ENCODE data around the gene KDM5A. TPM values are rescaled to one million over a fixed set of nuclear protein-coding genes. Genes with fewer than 3 reads are reported as not detected.

The KDM5A gene
- total and polyA plus RNA-seq, 2 experiments from 2014 or later, result 47.1 to 48.3 TPM

GRCh38 chr12:307406-307805, 81.7 kb downstream of the KDM5A start:
- ATAC-seq, result no peak
- peaks cover 86% of the 10 kb centered on the region for H3K36me3 Mint-ChIP-seq (ENCODE audit: low read depth)
- no peak overlapping the region for H3K4me3 ChIP-seq
- H3K36me3 ChIP-seq (ENCODE audit: insufficient read depth), result peaks cover 24% of the 10 kb centered on the region
- no peak overlapping the region for H3K4me3 Mint-ChIP-seq
- no peaks in the 10 kb centered on the region for H3K27me3 Mint-ChIP-seq (ENCODE audit: insufficient read depth, low read depth, poor library complexity)
- no peaks in the 10 kb centered on the region for H3K9me2 ChIP-seq (ENCODE audit: insufficient read depth)
- H4K20me1 ChIP-seq (replicated peaks; ENCODE audit: insufficient read depth), result no peaks in the 10 kb centered on the region; the same call in 1 of the 2 replicates
- DNase-seq (ENCODE audit: low spot score), result no peak
- H3F3A ChIP-seq (replicated peaks; ENCODE audit: low read depth), result no peaks in the 10 kb centered on the region
- no peak overlapping the region for H2AFZ ChIP-seq
- no peak overlapping the region for H3K27ac Mint-ChIP-seq
- no peaks in the 10 kb centered on the region for H3K4me1 ChIP-seq (ENCODE audit: insufficient read depth)
- no peak for TF ChIP-seq CTCF (conservative IDR thresholded peaks at IDR 0.05; ENCODE audit: low read depth in 2 of 2)
- TF ChIP-seq POLR2AphosphoS5 (IDR thresholded peaks at IDR 0.05; ENCODE audit: low read depth), result no peak
- TF ChIP-seq STAT1 (IDR thresholded peaks at IDR 0.05; ENCODE audit: unreplicated experiment), result no peak
- no peak for TF ChIP-seq NANOG (IDR thresholded peaks at IDR 0.05; ENCODE audit: borderline replicate concordance)
- TF ChIP-seq CREB1 (CRISPR knock-in tag; IDR thresholded peaks at IDR 0.05; ENCODE audit: low read depth), result no peak
- no peaks in the 10 kb centered on the region for H3K4me1 Mint-ChIP-seq
- no peaks in the 10 kb centered on the region; the same call in 2 of the 3 replicates for H3K9me3 Mint-ChIP-seq
- H3K79me2 ChIP-seq (replicated peaks; ENCODE audit: insufficient read depth), result peaks cover 13% of the 10 kb centered on the region
- H3K27me3 ChIP-seq (ENCODE audit: insufficient read depth), result no peaks in the 10 kb centered on the region
- H3K27ac ChIP-seq (ENCODE audit: low read depth), result no peak overlapping the region
- H3K4me2 ChIP-seq, result no peak overlapping the region

- no peaks in the 10 kb centered on the region for H3F3A ChIP-seq (replicated peaks; ENCODE audit: low read depth)
- H3K27ac ChIP-seq (ENCODE audit: low read depth), result no peak overlapping the region
- no peak overlapping the region for H3K4me2 ChIP-seq
- DNase-seq (ENCODE audit: low spot score), result no peak
- Mint-ChIP-seq H3K27me3 (ENCODE audit: insufficient read depth, low read depth, poor library complexity) (no peaks in the 10 kb centered on the region), H3K27ac (no peak overlapping the region), H3K4me1 (no peaks in the 10 kb centered on the region), H3K9me3 (peaks cover 3% of the 10 kb centered on the region; the same call in 2 of the 3 replicates), H3K4me3 (no peak overlapping the region), H3K36me3 (ENCODE audit: low read depth) (peaks cover 90% of the 10 kb centered on the region)
- no peak overlapping the region for H3K4me3 ChIP-seq
- peaks cover 32% of the 10 kb centered on the region for H3K79me2 ChIP-seq (replicated peaks; ENCODE audit: insufficient read depth)
- no peaks in the 10 kb centered on the region for H3K9me2 ChIP-seq (ENCODE audit: insufficient read depth)
- no peaks in the 10 kb centered on the region for H3K4me1 ChIP-seq (ENCODE audit: insufficient read depth)
- no peak for ATAC-seq
- H2AFZ ChIP-seq, result no peak overlapping the region
- H4K20me1 ChIP-seq (replicated peaks; ENCODE audit: insufficient read depth), result no peaks in the 10 kb centered on the region
- H3K36me3 ChIP-seq (ENCODE audit: insufficient read depth), result peaks cover 21% of the 10 kb centered on the region
- H3K27me3 ChIP-seq (ENCODE audit: insufficient read depth), result no peaks in the 10 kb centered on the region
- TF ChIP-seq EZH2 (IDR thresholded peaks at IDR 0.05; ENCODE audit: low read depth, unreplicated experiment) (no peak), ZNF462 (CRISPR knock-in tag; IDR thresholded peaks at IDR 0.05) (no peak), STAT1 (IDR thresholded peaks at IDR 0.05; ENCODE audit: unreplicated experiment) (no peak), REST (IDR thresholded peaks at IDR 0.05; ENCODE audit: unreplicated experiment) (no peak), ZNF331 (CRISPR knock-in tag; IDR thresholded peaks at IDR 0.05; ENCODE audit: low read depth) (no peak), JUNB (IDR thresholded peaks at IDR 0.05; ENCODE audit: unreplicated experiment) (no peak)
Observed at GRCh38 chr12:304805-305204, 84.3 kb downstream of the KDM5A start.
